Suprapubic skin (tissue), 4 donors: Measurements from ENCODE around the gene PANK1. TPM values are rescaled to one million over a fixed set of nuclear protein-coding genes. Genes with fewer than 3 reads are reported as not detected.

Experiments
- DNase-seq, 2 donors: peaks; one replicate each; pipeline ENCODE4 v3.0.0-alpha.2; 2019; ENCODE audit warnings: low spot score in 2 of 2
- H3K27ac ChIP-seq: fragments of 200-600 bp; sonication (generic); one replicate; pipeline ENCODE4 v1.5.1; 2019
- H3K27me3 ChIP-seq: fragments of 200-600 bp; sonication (generic); one replicate; pipeline ENCODE4 v1.5.1; 2019
- H3K36me3 ChIP-seq: fragments of 200-600 bp; sonication (generic); one replicate; pipeline ENCODE4 v1.5.1; 2019
- H3K4me1 ChIP-seq: fragments of 200-600 bp; sonication (generic); one replicate; pipeline ENCODE4 v1.5.1; 2019
- H3K4me3 ChIP-seq: fragments of 200-600 bp; sonication (generic); one replicate; pipeline ENCODE4 v1.5.1; 2019; ENCODE audit warnings: mild to moderate bottlenecking
- H3K9me3 ChIP-seq: fragments of 200-600 bp; sonication (generic); one replicate; pipeline ENCODE4 v1.5.1; 2019
- CTCF ChIP-seq, 2 donors: fragments of 200-600 bp in 1 of 2; fragments of 450-650 bp in 1 of 2; sonication (generic) in 1 of 2; IDR thresholded peaks; one replicate each; pipeline ENCODE4 v1.5.1; 2016 to 2019; ENCODE audit warnings: antibody characterized with exemption in 2 of 2, mild to moderate bottlenecking in 1 of 2, moderate library complexity in 1 of 2
- EP300 ChIP-seq: sonication (generic); formaldehyde crosslinking; IDR thresholded peaks from one replicate; pipeline ENCODE4 v1.6.1; 2017; ENCODE audit warnings: antibody characterized with exemption
- POLR2A ChIP-seq, 2 donors: fragments of 450-650 bp; IDR thresholded peaks; one replicate each; pipeline ENCODE4 v1.6.1; 2017; ENCODE audit warnings: antibody characterized with exemption in 2 of 2, mild to moderate bottlenecking in 2 of 2, moderate library complexity in 2 of 2
- POLR2AphosphoS5 ChIP-seq, 3 donors: sonication (generic); formaldehyde crosslinking; IDR thresholded peaks; one replicate each; pipeline ENCODE4 v1.6.1; 2017; ENCODE audit warnings: antibody characterized with exemption in 3 of 3
- WGBS: methylation state at CpG from one replicate; pipeline ENCODE4 v1.1.5; 2018; 5-methylcytosine and 5-hydroxymethylcytosine counted together
- total RNA-seq, 4 donors: library from RNA; depleted of rRNA; stranded (reverse); fragments of >200 nt; gene quantifications; one replicate each; pipeline ENCODE4 v1.1.0, GENCODE V29; 2016

Gene PANK1
- total RNA-seq, 4 donors from 2014 or later, result 8.2 to 43.1 (median 33.1) TPM

- no peak overlapping the region for H3K4me3 ChIP-seq
- DNase-seq, result no peak
- H3K9me3 ChIP-seq, result no peaks in the 10 kb centered on the region
- TF ChIP-seq POLR2AphosphoS5 (IDR thresholded peaks at IDR 0.05), result no peak
- no peak for TF ChIP-seq POLR2A (IDR thresholded peaks at IDR 0.05)
- TF ChIP-seq EP300, result no peak
- TF ChIP-seq CTCF (IDR thresholded peaks at IDR 0.05), result no peak
- H3K27ac ChIP-seq, result no peak overlapping the region
- WGBS, result 70% methylated on average over 5 of the region's 5 CpGs
- H3K36me3 ChIP-seq, result peaks cover 13% of the 10 kb centered on the region
- no peaks in the 10 kb centered on the region for H3K4me1 ChIP-seq
- H3K27me3 ChIP-seq, result no peaks in the 10 kb centered on the region
These were observed 55.8 kb downstream of the PANK1 start for GRCh38 chr10:89589101-89589720.

GRCh38 chr10:89588671-89589070 is 56.4 kb downstream of the PANK1 start:
- 90% methylated on average over 3 of the region's 3 CpGs for WGBS
- Histone ChIP-seq H3K4me3 (no peak overlapping the region), H3K36me3 (peaks cover 12% of the 10 kb centered on the region), H3K27me3 (no peaks in the 10 kb centered on the region), H3K27ac (no peak overlapping the region), H3K9me3 (no peaks in the 10 kb centered on the region), H3K4me1 (no peaks in the 10 kb centered on the region)
- TF ChIP-seq EP300 (no peak), POLR2A (IDR thresholded peaks at IDR 0.05) (no peak), POLR2AphosphoS5 (IDR thresholded peaks at IDR 0.05) (no peak), CTCF (IDR thresholded peaks at IDR 0.05) (no peak)
- no peak for DNase-seq

- TF ChIP-seq CTCF (IDR thresholded peaks at IDR 0.05), result no peak
- no peak for TF ChIP-seq POLR2A (IDR thresholded peaks at IDR 0.05)
- no peak for TF ChIP-seq POLR2AphosphoS5 (IDR thresholded peaks at IDR 0.05)
- TF ChIP-seq EP300, result no peak
- H3K36me3 ChIP-seq, result no peaks in the 10 kb centered on the region
- H3K9me3 ChIP-seq, result no peaks in the 10 kb centered on the region
These were observed 63.0 kb downstream of the PANK1 start for GRCh38 chr10:89582022-89582421.

GRCh38 chr10:89580243-89580642 is 64.8 kb downstream of the PANK1 start:
- 92% methylated on average over 4 of the region's 4 CpGs for WGBS
- Histone ChIP-seq H3K4me3 (no peak overlapping the region), H3K27ac (no peak overlapping the region), H3K36me3 (no peaks in the 10 kb centered on the region), H3K4me1 (no peaks in the 10 kb centered on the region), H3K9me3 (no peaks in the 10 kb centered on the region), H3K27me3 (no peaks in the 10 kb centered on the region)
- no peak for DNase-seq
- TF ChIP-seq CTCF (IDR thresholded peaks at IDR 0.05) (no peak), POLR2AphosphoS5 (IDR thresholded peaks at IDR 0.05) (no peak)

More at GRCh38 chr10:89582022-89582421, 63.0 kb downstream of the PANK1 start:
- Histone ChIP-seq H3K4me1 (no peaks in the 10 kb centered on the region), H3K4me3 (no peak overlapping the region), H3K27me3 (no peaks in the 10 kb centered on the region), H3K27ac (no peak overlapping the region)
- no peak for DNase-seq
- WGBS, result 94% methylated on average over 1 of the region's 1 CpG

- TF ChIP-seq POLR2AphosphoS5 (IDR thresholded peaks at IDR 0.05) (no peak), EP300 (no peak), POLR2A (IDR thresholded peaks at IDR 0.05) (no peak), CTCF (IDR thresholded peaks at IDR 0.05) (no peak)
- Histone ChIP-seq H3K36me3 (no peaks in the 10 kb centered on the region), H3K9me3 (no peaks in the 10 kb centered on the region), H3K27me3 (no peaks in the 10 kb centered on the region), H3K4me1 (no peaks in the 10 kb centered on the region), H3K4me3 (no peak overlapping the region), H3K27ac (no peak overlapping the region)
- 83% methylated on average over 2 of the region's 2 CpGs for WGBS
- no peak for DNase-seq
These were observed 68.3 kb downstream of the PANK1 start for GRCh38 chr10:89576696-89577095.
